ENCODE results near the gene ABLIM1.
A peak's percentile ranks its signal among the peaks of the same experiment; 100 is the strongest.

The ABLIM1 gene

GRCh38 chr10:114576132-114576487 is 82.0 kb downstream of the ABLIM1 start:
- no peak for DNase-seq (ENCODE audit: low spot score)

DNA sequence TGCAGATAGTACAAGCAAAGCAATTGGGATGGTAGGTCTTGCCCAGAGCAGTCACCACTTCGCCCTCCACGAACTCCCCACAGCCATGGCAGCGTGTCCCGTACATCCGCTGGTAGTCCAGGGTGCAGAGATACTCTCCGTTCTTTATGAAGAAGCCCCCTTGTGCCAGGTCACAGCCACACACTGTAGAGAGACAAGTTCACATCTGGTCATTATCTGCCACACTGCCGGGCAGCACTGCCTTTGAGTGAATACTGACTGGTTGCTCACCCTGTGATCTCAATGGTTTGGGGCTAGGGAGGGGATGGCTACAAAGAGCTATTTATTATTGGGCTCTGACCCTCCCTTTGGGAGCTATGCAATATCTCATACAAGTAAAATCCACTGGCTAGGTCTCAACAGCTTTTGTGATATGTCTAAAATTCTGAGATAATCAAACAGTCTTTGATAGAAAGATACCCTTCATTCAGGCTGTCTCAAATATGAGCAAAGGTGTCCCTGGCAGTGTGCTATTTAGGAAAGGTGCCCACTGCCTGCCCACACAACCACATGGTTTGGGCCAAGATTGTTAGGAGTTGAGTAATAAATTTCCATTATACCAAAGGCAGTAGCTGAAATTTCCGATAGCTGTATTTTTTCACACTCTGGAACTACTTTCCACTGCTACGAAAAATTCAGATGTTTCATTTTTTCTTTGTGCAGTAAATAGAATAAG is 82.5 kb downstream of the ABLIM1 start:
- no peak for DNase-seq (ENCODE audit: low spot score)

DNA sequence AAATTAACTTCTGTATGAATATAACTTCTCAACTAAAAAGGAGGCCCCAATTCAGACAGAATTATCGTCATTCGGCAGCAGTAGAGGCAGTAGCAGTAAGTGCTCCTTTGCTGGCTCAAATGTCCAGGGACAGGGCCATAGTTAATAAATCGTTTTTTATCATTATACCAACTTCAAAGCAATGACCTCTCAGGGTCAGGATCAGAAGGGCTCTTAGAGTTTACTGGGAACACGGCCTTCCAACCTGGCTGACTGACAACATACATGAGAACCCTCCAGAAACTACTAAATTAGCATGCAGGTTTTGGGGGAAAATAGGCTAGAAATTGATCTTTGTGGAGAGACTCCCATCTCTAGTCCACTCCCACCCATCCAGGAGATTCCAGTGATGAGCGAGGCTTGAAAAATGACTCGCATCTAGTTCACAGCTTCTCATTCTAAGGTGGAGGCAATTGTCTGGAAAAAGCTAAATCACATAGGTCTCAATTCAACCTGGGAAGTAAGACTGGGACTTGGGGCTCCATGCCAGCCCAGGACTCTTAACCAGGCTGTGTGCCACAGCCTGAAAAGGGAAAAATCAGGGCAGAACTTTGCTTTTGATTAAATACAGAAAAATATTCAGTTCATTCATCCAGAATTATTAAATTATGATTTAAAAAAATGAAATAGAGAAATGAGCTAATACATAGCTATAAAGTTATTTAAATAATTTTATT is 84.6 kb downstream of the ABLIM1 start:
- DNase-seq (ENCODE audit: low spot score) = no peak

DNA sequence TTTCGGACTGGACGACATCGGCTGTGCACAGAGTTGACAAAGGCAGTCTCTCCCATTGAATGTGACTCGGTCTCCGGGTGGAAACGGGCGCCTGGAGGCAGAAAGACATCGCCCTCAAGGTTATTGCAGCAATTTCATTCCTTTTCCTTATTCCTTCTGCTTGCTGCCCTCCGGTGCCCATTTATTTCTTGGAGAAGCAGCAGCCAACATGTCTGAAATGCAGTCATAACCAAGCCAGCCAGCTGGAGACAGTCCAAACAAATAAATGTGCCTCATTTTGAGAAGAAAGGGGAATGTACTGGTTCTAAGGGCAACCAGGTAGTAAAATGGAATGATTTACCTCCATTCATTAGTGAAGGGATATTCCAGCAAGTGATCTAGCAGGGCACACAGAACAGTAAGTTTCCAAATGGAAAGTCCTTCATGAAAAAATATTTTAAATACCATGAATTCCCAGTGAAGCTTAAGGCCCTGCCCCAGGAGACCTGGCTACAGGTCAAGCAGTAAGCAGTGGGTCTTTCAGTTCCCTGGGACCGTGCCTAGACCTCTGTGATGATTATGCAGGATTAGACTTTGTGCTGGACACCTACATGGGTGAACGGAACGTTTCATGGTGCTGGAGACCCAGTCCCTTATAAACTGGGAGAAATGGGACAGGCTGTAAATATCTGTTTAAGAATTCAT is 86.6 kb downstream of the ABLIM1 start:
- DNase-seq (ENCODE audit: low spot score) = no peak

- DNase-seq (ENCODE audit: low spot score) = no peak
These were observed 92.0 kb downstream of the ABLIM1 start for GRCh38 chr10:114566064-114566463.

GRCh38 chr10:114565066-114565465 is 93.0 kb downstream of the ABLIM1 start:
- no peak for DNase-seq (ENCODE audit: low spot score)

DNA sequence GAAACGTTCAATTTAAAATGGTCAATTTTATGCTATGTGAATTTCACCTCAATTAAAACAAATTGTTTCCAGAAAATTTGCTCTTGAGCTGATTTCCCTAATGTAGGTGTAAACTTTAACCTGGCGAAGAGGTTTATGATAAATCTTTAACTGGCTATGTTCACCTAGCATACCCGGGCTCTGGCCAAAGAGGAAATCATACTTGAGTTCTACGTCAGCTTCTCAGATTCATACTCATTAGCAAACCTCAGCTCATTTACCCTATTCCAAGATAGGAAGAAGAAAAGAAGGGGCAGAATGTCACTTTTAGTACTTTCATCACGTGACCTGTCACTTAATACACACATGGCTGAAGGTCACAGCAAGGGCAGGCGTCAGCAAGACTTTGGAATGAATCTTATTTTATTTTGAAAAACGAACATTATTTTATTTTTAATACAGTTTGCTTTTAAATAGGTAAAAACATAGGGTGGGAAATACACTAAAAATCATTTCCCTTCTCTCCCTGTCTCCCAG is 97.0 kb downstream of the ABLIM1 start:
- DNase-seq (ENCODE audit: low spot score) = no peak

GRCh38 chr10:114560144-114560543 is 97.9 kb downstream of the ABLIM1 start:
- no peak for DNase-seq (ENCODE audit: low spot score)

DNA sequence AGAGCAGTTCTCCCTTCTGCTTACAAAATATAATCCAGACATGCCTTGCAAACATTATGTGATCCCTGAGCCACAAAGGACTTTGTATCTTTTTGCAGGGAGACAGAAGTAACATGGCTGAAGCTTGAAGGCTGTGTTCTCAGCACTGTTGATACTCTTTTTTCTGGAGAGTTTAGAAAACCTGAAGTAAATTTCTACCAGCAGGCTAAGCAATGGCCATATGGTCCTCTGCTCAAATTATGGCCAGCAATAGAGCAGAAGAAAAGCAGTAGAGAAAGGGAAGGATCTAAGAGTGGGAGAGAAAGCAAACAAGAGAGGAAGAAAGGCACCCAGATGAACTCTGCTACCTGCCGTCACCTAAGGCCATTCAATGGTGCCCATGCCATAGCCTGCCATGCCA is 98.4 kb downstream of the ABLIM1 start:
- DNase-seq (ENCODE audit: low spot score) = no peak

DNA sequence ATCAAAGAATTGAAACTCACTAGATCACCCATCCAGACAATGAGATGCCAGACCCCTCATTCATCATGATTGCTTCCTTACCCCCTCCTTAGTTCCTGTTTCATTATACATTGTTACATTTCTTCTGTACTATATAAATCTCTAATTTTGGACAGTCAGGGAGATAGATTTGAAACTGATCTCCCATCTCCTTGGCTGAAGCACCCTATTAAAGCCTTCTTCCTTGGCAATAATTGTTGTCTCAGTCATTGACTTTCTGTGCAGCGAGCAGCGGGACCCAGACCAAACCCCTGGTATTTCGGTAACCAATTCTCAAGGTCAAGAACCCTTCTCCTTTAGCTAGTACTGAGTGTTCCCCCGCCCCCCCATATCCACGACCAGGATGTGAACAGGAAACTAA is 100.2 kb downstream of the ABLIM1 start:
- DNase-seq (ENCODE audit: low spot score) = no peak

GRCh38 chr10:114556236-114557122 is 101.6 kb downstream of the ABLIM1 start:
- no peak for DNase-seq (ENCODE audit: low spot score)

DNA sequence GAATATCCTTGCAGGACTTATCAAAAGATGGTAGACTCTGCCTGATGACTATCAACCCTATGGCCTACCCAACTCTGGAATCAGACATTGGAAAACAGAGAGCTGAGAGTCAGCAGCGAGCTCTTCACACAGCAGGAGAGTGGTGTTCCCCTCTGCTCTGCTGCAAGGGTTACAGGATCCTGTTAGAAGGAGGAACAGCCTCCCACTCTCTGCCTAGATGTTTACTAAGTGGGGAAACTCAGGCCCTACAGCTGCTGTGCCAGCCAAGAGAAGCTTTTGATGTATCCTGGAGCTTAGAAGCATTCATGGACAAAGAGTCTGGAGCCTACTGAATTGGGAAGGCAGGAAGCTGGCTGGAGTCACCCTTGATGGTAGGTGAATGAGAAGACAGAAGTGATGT is 104.6 kb downstream of the ABLIM1 start:
- DNase-seq (ENCODE audit: low spot score) = no peak

GRCh38 chr10:114552050-114552449 is 106.0 kb downstream of the ABLIM1 start:
- DNase-seq (ENCODE audit: low spot score) = no peak

GRCh38 chr10:114551636-114551972 is 106.5 kb downstream of the ABLIM1 start:
- DNase-seq (ENCODE audit: low spot score) = no peak

- DNase-seq (ENCODE audit: low spot score) = peak; percentile 52
These were observed 107.1 kb downstream of the ABLIM1 start for GRCh38 chr10:114550756-114551635.

DNA sequence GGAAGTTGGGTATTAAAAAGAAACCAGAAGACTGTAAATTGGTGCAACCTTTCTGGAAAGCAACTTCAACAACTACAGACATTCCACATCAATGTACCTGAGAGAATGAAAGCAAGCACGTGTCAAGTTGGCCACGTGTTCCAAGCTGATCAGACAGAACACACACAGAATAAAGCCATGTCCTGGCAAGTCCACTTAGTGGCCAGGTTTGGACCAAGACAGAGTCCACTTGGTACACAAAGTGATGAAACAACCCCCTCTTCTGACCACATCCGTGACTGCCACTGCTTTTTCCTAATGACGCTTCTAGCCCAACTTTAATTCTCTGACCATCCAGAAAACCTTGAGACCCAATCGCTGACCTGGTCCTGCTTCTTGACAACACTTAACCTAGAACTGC is 109.4 kb downstream of the ABLIM1 start:
- no peak for DNase-seq (ENCODE audit: low spot score)

- DNase-seq (ENCODE audit: low spot score) = no peak
These were observed 110.6 kb downstream of the ABLIM1 start for GRCh38 chr10:114547514-114547913.

GRCh38 chr10:114547056-114547455 is 111.0 kb downstream of the ABLIM1 start:
- DNase-seq (ENCODE audit: low spot score) = no peak

DNA sequence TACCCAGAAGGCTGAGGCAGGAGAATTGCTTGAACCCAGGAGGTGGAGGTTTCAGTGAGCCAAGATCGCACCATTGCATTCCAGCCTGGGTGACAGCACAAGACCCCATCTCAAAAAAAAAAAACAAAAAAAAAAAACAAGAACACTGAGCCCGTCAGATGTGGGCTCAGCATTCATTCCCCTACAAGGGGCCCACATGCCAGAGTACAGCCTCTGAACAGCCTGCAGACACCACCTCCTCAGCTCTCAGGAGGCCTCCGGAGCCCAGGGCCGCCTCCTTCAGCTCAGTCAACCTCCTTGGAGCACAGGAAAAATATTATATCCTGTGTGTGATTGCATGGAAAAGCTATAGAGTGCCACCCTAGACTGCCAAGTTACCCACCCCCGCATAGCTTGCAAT is 112.3 kb downstream of the ABLIM1 start:
- DNase-seq (ENCODE audit: low spot score) = no peak

- DNase-seq (ENCODE audit: low spot score) = no peak
These were observed 113.0 kb downstream of the ABLIM1 start for GRCh38 chr10:114545071-114545470.

DNA sequence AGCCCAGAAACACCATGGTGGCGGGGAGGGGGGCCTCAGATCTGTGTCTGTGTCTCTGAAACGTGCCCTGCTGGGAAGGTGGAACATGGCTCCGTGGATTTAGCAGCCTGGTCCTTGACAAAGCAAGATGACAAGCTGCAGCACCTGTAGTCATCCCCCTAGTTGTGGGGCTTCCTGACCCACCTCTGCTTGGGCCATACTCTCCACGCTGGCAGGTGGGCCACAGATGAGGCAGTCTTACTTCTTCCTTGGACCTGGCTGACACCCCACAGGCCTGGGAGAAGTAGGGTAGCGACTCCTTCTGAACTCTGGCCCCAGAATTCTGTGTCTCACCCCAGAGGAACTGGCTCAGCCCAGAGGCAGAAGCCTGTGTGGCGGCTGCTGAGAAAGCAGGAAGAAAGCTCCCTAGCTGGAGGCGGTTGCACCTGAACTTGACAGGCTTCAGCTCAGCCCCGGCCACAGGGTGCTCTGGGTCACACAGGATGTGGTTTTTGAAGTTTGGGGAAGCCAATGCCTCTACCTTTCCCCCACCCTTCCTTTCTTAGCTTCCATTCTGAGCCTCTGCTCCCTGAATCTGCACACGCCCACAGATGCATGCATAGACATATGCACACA is 113.9 kb downstream of the ABLIM1 start:
- peak; percentile 80 for DNase-seq (ENCODE audit: low spot score)
